GM21367 (cell line): ENCODE measurements around the gene RPL15.
"Not testable (repeated sequence)": the region's sequence is repeated elsewhere in the genome, so short reads cannot be mapped to it uniquely, and the experiment has no call there.

Experiments used
- ATAC-seq: cut with Tn5 transposase; IDR thresholded peaks from one replicate; pipeline ENCODE4 v1.9.1; 2021; ENCODE audit not compliant: unreplicated experiment

Gene RPL15

DNA sequence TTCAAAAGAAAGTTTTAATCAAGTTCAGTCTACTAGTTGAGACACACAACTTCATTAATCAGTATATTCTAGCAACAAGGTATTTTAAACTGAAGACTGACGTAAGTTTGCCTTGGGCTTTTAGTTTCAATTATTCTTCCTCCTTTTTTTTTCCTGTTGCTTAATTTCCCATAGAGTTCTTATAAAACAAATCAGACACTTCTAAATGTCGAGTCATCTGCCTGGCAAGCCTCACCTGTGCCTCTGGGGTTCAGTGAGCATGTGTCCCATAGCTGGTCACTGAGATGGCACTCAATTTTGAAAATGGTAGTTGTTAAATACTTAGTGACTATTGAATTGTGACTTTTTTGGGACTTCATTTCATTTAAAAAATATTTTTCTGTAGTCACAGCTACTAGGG lies 27.5 kb upstream of the RPL15 start:
- no peak for ATAC-seq

DNA sequence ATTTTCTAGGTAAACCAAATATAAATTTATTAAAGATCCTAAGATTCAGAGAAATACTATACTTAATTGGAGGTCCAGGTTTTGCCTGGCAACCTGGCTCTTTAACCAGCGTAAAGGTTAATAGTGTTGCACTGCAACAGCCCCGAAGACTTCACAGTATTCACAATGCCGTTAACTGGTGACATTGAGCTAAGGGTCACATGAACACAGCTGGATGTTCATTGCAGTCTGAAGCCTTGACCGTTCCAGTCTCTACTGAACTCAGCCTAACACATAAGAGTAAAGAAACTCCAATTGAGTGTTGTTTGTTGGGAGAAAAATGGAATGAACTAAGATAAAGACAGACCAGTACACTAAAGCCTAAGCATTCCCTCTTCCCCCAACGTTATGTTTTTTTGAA lies 27.0 kb upstream of the RPL15 start:
- no peak for ATAC-seq

DNA sequence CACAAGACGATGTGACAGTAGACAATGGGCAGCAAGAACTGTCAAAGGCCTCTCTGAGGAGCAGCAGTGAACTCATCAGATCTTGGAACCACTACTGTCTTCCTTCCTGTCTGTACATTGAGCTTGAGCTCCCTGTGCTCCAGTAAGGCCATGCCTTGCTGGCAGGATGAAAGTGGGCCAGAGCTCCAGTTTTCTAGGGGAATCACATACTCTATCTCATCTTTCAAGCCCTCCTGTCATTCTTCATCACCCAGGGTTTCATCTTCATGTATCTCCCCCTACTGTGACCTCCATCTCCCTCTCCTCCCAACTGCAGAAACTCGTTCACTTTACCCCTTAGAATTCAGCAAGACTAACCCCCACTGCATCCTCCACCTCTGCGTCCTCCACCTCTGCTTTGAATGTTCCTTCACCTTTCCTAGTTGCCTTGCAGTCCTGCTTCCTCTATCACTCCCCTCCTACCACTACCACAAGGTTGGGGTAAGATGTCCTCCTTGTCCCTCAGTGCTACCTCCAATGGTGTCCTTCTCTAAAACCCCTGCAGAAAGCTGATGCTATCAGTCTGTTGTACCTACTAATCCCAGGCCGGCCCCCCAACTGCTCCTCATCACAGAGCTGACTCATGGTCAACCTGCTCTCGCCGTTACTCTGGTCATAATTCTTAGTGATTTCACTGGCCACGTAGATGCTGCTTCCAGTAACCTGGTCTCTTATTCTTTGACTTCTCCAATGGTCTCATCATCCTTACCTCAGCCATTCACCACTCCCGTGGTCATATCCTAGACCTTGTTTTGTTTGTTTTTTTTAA lies 22.5 kb upstream of the RPL15 start:
- ATAC-seq = no peak

DNA sequence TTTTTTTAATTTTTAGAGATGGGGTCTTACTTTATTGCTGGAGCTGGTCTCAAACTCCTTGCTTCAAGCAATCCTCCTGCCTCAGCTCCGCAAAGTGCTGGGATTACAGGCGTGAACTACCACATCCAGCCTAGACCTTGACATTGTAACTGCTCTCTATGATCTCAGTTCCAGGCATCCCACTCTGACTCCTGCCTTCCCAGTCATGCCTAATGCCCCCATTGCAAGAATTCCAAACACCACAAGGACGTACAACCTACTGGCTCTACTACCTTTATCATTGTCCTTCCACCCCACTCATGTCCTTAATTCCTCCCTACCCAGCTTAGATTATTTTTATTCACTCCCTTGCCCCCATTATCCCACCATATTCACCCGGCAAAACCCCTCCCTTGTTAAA lies 21.8 kb upstream of the RPL15 start:
- no peak for ATAC-seq

DNA sequence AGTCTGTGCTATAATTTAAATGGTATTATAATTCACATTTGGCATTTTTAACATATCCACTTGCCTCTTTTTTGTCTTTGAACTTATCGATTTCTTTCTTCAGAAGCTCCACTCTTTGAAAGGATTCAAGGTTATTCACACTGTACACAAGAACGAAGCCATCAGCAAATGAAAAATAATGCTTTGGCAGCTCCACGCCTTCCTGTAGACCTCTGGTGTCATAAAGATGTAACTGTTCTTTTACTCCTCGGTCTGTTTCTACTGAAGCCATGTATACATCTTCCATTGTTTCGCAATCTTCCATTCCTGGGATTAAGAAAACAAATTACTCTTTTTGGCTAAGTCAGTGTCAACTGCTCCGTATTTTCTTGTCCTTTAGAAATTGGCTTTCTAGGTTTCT lies 16.2 kb upstream of the RPL15 start:
- no peak for ATAC-seq

DNA sequence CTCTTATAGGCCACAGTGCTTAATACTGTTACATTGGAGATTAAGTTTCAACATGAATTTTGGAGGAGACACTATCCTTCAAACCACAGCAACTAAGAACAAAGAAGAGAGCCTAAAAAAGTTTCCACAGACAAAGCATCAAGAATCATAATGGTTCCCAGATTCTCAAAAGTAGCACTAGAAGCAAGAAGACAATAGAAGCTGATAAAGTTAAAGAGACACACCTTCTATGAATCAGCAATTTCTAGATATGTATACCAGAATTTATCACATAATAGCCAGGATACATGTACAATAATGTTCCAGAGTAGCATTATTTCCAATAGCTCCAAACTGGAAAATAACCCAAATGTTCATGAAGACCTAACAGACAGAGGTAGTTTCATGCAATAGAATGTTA lies 12.4 kb upstream of the RPL15 start:
- no peak for ATAC-seq

DNA sequence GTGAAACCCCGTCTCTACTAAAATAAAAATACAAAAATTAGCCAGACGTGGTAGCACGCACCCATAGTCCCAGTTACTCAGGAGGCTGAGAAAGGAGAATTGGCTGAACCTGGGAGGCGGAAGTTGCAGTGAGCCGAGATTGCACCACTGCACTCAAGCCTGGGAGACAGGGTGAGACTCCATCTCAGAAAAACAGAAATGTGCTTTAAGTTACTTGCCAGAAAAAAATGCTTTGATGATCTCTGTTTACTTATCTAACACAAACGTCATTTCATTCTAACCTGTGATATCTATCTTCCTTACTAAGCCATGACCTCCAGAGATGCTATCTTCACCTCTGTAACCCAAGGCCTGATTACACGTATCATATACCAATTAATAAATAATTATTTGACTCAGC lies 7.6 kb upstream of the RPL15 start:
- no peak for ATAC-seq

DNA sequence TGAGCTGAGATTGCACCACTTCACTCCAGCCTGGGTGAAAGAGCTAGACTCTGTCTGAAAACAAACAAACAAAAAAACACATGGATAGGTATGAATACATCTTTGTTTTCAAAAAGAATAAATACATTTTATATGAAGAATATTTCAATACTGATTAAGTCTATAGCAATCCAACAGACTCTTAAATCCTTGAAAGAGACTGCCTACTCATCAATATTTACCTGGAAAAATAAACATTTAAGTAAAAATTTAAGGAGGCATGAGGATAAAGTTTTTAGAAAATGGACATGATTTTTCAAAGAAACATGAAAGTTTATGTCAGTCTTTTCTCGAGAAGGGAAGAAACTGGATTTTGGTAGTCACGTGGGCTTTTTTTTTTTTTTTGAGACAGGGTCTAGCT lies 5.5 kb upstream of the RPL15 start:
- no peak for ATAC-seq

DNA sequence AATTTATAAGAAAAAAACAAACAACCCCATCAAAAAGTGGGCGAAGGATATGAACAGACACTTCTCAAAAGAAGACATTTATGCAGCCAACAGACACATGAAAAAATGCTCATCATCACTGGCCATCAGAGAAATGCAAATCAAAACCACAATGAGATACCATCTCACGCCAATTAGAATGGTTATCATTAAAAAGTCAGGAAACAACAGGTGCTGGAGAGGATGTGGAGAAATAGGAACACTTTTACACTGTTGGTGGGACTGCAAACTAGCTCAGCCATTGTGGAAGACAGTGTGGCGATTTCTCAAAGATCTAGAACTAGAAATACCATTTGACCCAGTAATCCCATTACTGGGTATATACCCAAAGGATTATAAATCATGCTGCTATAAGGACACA lies 4.6 kb upstream of the RPL15 start:
- ATAC-seq = not testable (repeated sequence)

DNA sequence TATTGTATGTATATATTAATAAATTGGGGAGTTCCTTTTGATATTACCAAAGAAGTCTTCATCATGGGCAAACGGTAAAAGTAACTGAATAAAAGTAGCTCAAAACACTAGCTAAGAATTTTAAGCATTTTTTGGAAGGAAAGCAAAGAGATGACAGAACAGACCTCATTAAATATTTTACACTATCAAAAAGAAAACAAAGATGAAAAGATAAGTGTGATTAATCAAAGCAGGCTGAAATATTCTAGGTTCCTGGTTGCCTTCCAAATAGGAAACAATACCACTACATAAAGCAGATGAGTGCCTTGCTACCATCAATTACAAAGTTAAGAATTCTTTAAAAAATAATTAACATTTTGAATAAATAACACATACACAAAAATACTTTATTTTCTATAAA lies 3.8 kb upstream of the RPL15 start:
- ATAC-seq = no peak

DNA sequence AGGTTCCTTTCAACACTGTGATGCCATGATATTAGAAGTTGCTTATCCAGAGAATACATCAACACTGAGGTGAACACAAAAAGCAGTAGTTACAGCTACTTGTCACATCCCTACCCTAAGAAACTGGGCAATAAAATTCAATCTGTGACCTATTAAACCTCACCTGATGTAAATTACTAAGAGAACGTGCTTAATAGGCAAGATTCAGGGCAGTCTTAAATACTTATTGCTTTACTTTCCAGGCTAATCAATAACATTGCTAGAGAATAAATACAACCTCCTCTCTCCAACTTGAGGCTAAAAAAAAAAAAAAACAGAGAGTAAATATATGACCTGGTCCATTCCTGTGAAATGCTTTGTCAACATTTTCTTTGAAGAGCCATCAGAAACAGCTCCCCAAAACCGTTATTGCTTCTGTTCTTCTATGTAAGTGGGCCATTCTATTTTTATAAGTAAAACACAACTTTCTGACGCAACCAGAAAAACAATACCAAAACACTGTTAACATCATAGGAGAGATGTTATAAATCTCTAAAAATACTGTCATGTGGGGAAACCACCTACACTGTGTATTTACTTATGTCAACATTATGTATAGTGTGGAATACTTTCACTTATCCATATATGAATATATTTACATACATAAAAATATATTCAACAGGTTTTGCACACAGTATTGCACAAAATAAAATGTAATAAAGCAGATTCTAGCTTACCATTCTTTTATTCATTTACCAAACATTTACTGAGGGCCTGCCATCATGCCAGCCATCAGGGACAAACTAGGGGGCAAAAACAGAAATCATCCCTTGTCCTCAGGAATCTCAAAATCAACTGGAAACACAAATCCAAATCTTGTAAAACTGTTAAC lies 2.8 kb upstream of the RPL15 start:
- ATAC-seq = no peak

DNA sequence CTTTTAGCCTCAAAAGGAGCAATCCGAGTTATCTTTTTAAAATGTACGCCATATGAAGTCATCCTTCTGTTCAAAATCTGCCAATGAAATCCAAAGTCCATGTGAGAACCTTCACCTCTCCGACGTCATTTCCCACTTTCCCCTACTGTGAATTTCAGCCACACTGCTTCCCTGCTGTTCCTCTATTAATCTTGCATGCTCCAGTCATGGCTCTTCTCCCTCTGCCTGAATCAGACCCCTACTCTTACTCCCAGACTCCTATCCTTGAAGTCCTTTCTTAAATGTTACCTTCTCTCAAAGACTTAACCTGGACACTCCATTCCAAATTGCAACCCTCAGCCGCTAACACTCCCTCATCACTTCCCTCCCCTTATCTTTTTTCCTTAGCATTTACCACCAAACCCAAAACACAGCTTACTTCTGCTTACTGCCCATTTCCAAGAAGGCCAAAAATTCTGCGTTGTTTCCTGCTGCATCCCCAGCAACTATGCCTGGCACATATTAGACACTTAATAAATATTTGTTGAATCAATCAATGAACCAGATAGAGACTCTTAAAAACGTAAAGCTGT lies 1.3 kb upstream of the RPL15 start:
- ATAC-seq = no peak

DNA sequence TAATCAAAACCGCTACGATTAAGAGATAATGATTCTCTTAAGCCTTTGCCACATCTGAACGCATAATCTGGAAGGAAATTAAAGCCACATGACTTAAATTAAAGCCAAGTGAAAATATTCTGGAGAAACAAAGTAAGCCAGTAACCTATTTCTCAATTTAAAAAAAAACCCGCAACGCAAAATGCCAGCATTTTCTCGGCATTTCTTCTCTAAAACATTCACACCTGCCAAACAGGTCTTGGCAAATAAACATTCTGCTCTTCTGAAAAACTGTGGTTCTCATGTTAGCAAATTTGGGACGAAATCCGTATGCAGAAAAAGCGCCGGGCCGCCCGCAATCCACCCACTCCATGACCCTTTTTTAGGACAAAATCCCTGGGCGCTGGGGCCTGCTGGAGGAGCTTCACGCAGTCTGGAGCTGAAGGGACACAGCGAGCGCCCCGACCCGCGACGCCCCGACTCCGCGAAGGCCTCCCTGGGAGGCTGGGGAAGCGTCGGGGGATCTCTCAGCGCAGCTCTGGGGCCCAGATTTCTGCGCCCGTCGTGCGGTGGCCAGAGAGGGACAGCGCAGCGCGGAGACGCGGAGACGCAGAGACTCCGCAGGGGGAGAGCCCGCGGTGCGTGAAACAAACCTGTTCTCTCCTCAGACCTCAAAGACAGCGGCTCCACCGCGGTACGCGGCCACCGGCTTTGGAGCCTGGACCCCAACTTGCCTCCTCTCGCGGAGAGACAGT lies 613 bp upstream of the RPL15 start:
- ATAC-seq = peak; percentile 36

DNA sequence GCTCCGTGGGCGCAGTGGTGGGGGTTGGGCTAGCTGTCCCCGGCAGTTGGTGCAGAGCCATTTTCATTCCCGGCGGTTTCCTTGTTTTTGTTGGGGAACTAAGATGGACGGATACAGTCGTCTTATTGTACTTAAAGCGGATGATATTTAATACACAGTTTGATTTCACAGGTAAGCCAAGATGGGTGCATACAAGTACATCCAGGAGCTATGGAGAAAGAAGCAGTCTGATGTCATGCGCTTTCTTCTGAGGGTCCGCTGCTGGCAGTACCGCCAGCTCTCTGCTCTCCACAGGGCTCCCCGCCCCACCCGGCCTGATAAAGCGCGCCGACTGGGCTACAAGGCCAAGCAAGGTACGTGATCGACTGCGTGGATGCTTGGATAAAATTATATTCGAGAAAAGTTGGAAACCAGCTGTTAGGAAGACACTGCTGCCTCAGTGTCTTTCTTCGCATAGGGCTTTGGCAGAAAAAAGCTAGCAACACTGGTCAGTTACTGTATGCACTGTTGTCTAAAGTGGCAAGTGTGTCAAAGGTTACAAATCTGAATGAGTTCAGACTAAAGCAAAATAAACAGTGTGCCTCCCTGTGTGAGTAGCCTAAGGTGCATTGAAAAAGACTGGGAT lies 859 bp downstream of the RPL15 start:
- not testable (repeated sequence) for ATAC-seq

DNA sequence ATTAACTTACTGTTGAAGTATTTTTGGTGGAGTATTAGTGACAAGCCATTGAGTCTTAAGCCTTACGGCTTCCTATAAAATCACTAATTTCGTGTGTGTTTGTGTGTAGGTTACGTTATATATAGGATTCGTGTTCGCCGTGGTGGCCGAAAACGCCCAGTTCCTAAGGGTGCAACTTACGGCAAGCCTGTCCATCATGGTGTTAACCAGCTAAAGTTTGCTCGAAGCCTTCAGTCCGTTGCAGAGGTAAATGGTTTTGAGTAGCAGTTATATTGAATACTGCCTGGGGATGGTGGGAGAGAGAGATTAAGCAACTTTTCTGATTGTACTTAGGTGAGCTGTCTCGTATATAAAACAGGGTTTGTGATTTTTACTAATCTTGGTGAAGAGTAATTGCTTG lies 1.4 kb downstream of the RPL15 start:
- not testable (repeated sequence) for ATAC-seq

DNA sequence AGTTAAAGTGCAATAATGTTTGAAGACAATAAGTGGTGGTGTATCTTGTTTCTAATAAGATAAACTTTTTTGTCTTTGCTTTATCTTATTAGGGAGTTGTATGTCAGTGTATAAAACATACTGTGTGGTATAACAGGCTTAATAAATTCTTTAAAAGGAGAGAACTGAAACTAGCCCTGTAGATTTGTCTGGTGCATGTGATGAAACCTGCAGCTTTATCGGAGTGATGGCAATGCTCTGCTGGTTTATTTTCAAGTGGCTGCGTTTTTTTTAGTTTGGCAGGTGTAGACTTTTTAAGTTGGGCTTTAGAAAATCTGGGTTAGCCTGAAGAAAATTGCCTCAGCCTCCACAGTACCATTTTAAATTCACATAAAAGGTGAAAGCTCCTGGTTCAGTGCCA lies 2.7 kb downstream of the RPL15 start:
- ATAC-seq = no peak

DNA sequence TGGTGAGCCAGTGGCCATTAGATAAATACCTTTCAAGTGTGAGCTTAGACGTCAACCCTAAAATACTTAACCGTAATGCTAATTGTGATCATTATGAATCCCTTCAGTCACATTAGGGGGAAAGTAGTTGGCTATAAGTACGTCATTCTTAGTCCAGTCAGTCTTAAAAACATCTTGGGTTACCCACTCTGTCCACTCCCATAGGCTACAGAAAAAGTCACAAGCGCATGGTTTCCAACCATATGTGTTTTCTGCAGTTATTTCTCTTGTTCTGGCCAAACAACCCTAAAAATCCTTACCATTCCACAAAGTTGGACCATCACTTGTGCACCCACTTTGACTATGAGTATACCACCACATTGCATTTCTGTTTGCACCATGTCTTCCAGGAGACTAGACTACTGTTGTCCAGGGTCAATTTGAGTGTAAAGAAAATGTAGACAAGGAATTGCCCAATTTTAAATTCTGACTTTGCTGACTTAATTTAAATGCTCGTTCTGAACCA lies 3.3 kb downstream of the RPL15 start:
- no peak for ATAC-seq

DNA sequence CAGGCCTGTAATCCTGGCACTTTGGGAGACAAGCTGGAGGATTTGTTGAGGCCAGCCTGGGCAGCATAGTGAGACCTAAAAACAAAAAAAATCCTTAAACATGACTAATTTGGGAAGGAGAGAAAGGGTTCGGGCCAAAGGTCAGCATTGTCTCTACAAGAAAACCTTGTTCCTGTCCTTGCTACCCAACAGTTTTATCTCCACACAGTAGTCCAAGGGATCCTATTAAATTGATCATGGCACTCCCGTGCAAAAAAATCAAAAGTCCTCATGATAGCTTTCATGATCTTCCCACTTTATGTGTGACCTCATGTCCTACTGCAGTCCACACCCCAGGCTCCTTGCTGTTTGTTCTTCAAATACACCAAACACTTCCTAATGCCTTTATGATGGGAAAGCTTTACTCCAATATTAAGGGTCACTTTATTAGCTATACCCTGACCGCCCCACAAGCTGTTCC lies 4.2 kb downstream of the RPL15 start:
- no peak for ATAC-seq

DNA sequence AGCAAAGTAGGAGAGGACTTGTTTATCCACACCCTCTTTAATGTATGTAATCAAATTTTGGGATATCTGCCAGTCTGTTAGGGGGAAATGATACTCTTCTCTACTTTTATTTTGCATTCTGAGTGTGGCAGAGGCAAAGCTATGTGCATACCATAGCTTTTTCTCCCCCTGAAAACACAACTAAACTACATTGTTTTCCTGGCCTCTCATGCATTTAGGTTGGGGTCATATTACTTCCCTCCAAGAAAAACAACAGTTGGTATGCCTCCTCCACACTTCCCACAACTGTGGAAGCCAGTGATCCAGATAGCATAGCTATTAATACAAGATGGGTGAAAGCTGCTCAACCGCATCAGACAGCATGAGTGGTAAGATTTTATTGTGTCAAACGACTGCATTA lies 6.9 kb downstream of the RPL15 start:
- ATAC-seq = no peak

DNA sequence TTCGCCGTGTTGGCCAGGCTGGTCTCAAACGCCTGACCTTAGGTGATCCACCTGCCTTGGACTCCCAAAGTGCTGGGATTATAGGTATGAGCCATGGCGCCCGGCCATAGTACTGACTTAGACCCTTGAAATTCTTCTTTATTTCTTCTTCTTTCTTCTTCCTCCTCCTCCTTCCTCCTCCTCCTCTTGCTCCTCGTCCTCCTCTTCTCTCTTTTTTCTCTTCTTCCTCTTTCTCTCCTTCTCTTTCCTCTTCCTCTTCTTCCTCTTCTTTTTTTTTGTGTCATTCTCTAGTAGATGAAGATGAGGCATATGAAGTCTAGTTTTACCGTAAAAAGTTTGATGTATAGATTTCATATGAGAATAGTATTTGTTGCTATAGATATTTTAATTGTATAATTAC lies 9.3 kb downstream of the RPL15 start:
- ATAC-seq = no peak

DNA sequence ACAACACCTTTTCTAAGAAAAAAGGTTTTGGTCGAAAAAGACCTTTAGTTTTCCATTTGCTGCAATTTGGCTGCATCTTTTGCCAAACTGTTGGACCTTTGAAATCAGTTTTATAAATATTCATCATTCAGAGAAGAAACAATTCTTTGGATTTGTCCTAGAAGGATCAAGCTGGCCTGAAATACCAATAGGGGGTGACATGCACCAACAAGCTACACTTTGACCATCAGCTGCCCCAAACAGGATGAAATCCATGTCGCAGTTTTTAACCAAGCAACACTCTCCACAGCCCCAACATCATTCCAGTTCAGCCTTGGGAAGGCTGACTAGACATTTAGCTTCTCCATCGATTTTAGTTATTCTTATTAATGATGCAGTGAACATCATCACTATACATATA lies 9.8 kb downstream of the RPL15 start:
- ATAC-seq = no peak
